HepG2 (cell line): ENCODE data around the gene EOMES. TPM values are rescaled to one million over a fixed set of nuclear protein-coding genes. Genes with fewer than 3 reads are reported as not detected.
A peak's percentile ranks its signal among the peaks of the same experiment; 100 is the strongest.

Experiments used
- ARHGAP35 ChIP-seq: sonication (generic); formaldehyde crosslinking; IDR thresholded peaks from 2 replicates; pipeline ENCODE4 v1.9.0; 2022; ENCODE audit warnings: mild to moderate bottlenecking, inconsistent platforms, moderate library complexity, missing genetic modification reagents, borderline replicate concordance
- ASH2L ChIP-seq: fragments of 300-600, 200-600 bp; sonication (generic); IDR thresholded peaks from 2 replicates; pipeline ENCODE4 v1.7.0; 2017; ENCODE audit warnings: low read depth, mild to moderate bottlenecking, moderate library complexity, mixed read lengths, low read length; ENCODE audit not compliant: insufficient read length
- CTCF ChIP-seq: sonication (generic); formaldehyde crosslinking; IDR thresholded peaks from 2 replicates; pipeline ENCODE4 v1.5.0; 2020; ENCODE audit warnings: mild to moderate bottlenecking, missing genetic modification reagents, moderate library complexity
- HMGXB4 ChIP-seq, 2 experiments: sonication (generic) in 1 of 2; formaldehyde crosslinking in 1 of 2; IDR thresholded peaks; 2 replicates each; pipeline versions ENCODE4 v1.4.0 to v1.6.1; 2018 to 2020; ENCODE audit warnings: missing genetic modification reagents in 2 of 2, borderline replicate concordance in 1 of 2, low read depth in 1 of 2, mild to moderate bottlenecking in 1 of 2, missing biosample characterization in 1 of 2
- HNF4A ChIP-seq: sonication (generic); formaldehyde crosslinking; IDR thresholded peaks from 2 replicates; pipeline ENCODE4 v1.4.0; 2020; ENCODE audit warnings: missing genetic modification reagents
- HNRNPLL ChIP-seq: fragments of 200-400 bp; formaldehyde crosslinking; IDR thresholded peaks from 2 replicates; pipeline ENCODE4 v1.6.1; 2017; ENCODE audit warnings: mild to moderate bottlenecking, low read depth, low read length; ENCODE audit not compliant: poor library complexity, severe bottlenecking
- ISL2 ChIP-seq: sonication (generic); formaldehyde crosslinking; IDR thresholded peaks from 2 replicates; pipeline ENCODE4 v1.5.0; 2020; ENCODE audit warnings: missing genetic modification reagents
- PLSCR1 ChIP-seq: sonication (generic); formaldehyde crosslinking; IDR thresholded peaks from 2 replicates; pipeline ENCODE4 v1.5.0; 2020; ENCODE audit warnings: missing genetic modification reagents, mild to moderate bottlenecking, borderline replicate concordance
- REXO4 ChIP-seq: sonication (generic); formaldehyde crosslinking; IDR thresholded peaks from 2 replicates; pipeline ENCODE4 v1.8.0; 2022; ENCODE audit warnings: missing genetic modification reagents, mild to moderate bottlenecking, borderline replicate concordance
- SMYD3 ChIP-seq: sonication (generic); formaldehyde crosslinking; IDR thresholded peaks from 2 replicates; pipeline ENCODE4 v1.8.1; 2023; ENCODE audit warnings: mild to moderate bottlenecking, missing genetic modification reagents
- UBTF ChIP-seq: sonication (generic); formaldehyde crosslinking; IDR thresholded peaks from 2 replicates; pipeline ENCODE4 v1.4.0; 2020; ENCODE audit warnings: mild to moderate bottlenecking, missing genetic modification reagents
- ZBTB8A ChIP-seq: sonication (generic); formaldehyde crosslinking; IDR thresholded peaks from 2 replicates; pipeline ENCODE4 v1.4.0; 2020; ENCODE audit warnings: mild to moderate bottlenecking, low read depth, missing genetic modification reagents, borderline replicate concordance
- ZNF687 ChIP-seq: sonication (generic); formaldehyde crosslinking; IDR thresholded peaks from 2 replicates; pipeline ENCODE4 v1.5.1; 2020; ENCODE audit warnings: mild to moderate bottlenecking, missing genetic modification reagents, moderate library complexity
- ZNF784 ChIP-seq: sonication (generic); formaldehyde crosslinking; IDR thresholded peaks from 2 replicates; pipeline ENCODE4 v1.5.1; 2020; ENCODE audit warnings: missing genetic modification reagents, mild to moderate bottlenecking, borderline replicate concordance
- polyA plus RNA-seq, 8 experiments: library from polyadenylated mRNA; depleted of rRNA in 3 of 8; stranded (reverse) in 7 of 8; unstranded in 1 of 8; fragments of >200 nt; fragmentation: Illumina TruSeq in 4 of 8; extraction: Trizol in 4 of 8; gene quantifications; 2 replicates each; pipeline versions ENCODE4 v1.2.1 to v1.2.3, GENCODE V29; 2011 to 2016; ENCODE audit warnings: low read depth in 4 of 8, missing spikeins in 1 of 8, mixed read lengths in 1 of 8; ENCODE audit not compliant: insufficient read depth in 1 of 8
- total RNA-seq, 5 experiments: library from RNA; depleted of rRNA; stranded (reverse); fragments of >200 nt; fragmentation: Illumina TruSeq; extraction: Trizol; gene quantifications; 2 replicates each; pipeline ENCODE4 v1.2.3, GENCODE V29; 2016; ENCODE audit warnings: low read depth in 1 of 5

The EOMES gene
- total and polyA plus RNA-seq, 2 of the 13 experiments (the other 11 are each of a cell fraction or from before 2014, with no cell fraction given), result 0.11 to 0.12 TPM

- peak; percentile 63 for TF ChIP-seq ZNF687 (CRISPR knock-in tag)
- no peak for TF ChIP-seq ARHGAP35 (CRISPR knock-in tag)
- TF ChIP-seq UBTF, result peak; percentile 69; the same call in 1 of the 2 replicates
- no peak for TF ChIP-seq SMYD3 (CRISPR knock-in tag)
- TF ChIP-seq REXO4 (CRISPR knock-in tag), result 0 out of 2 replicates have a peak, but pooled peaks have one; percentile 23
- peak; percentile 64 for TF ChIP-seq CTCF (CRISPR knock-in tag)
- peak; percentile 29 for TF ChIP-seq HNRNPLL
- TF ChIP-seq ZBTB8A (CRISPR knock-in tag), result no peak
- TF ChIP-seq ZNF784 (CRISPR knock-in tag), result no peak
- TF ChIP-seq HNF4A (CRISPR knock-in tag), result no peak
- TF ChIP-seq HMGXB4 (CRISPR knock-in tag; IDR thresholded peaks at IDR 0.05; ENCODE audit: borderline replicate concordance in 1 of 2, low read depth in 1 of 2), result peak in 1 of 2 experiments; percentile 70; a peak in 1 of 4 replicates
- TF ChIP-seq PLSCR1, result no peak
- TF ChIP-seq ISL2 (CRISPR knock-in tag), result no peak
- TF ChIP-seq ASH2L, result peak; percentile 50
Measured at GRCh38 chr3:27721717-27722564, at the start of gene EOMES (continued).
